ENCODE measurements around the gene AP2A1. TPM values are rescaled to one million over a fixed set of nuclear protein-coding genes. Genes with fewer than 3 reads are reported as not detected.

Gene AP2A1
- polyA plus RNA-seq, 1 donor from 2014 or later = 6.5 TPM

DNA sequence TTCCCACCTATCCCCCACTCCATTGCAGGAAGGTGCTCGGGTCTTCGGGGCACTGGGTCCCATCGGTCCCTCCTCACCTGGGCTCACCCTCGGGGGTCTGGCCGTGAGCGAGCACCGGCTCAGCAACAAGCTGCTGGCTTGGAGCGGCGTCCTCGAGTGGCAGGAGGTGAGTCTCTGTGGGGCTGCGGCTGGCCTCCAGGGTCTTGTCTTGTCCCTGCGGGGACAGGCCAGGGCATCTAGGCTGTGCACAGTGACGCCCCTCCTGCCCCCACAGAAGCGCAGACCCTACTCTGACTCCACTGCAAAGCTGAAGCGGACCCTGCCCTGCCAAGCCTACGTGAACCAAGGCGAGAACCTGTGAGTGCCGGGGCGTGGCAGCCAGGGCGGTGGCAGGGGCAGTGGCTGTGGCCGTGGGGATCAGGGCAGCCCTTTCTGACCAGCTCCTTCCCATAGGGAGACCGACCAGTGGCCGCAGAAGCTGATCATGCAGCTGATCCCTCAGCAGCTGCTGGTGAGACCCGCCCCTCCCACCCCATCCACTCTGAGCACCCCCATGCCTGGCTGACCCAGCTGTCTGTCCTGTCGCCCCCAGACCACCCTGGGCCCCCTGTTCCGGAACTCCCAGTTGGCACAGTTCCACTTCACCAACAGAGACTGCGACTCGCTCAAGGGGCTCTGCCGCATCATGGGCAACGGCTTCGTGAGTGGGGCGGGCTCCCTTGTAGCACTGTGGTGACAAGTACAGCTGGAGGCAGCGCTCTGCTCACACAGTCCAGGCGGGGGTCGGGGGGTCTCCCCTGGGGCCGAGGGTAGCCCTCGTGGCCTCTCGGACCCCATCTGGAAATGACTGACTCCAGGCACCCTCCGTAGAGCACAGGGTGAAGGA is 87.8 kb downstream of the AP2A1 start:
- Mint-ChIP-seq H3K4me1 (peaks cover 13 to 19% (median 16%) of the 10 kb centered on the region in 3 donors), H3K9me3 (no peaks in the 10 kb centered on the region), H3K27me3 (no peaks in the 10 kb centered on the region), H3K4me3 (no peak overlapping the region), H3K27ac (peak overlapping the region in 1 of 3 donors; percentile 89), H3K36me3 (peaks cover 2% of the 10 kb centered on the region)

DNA sequence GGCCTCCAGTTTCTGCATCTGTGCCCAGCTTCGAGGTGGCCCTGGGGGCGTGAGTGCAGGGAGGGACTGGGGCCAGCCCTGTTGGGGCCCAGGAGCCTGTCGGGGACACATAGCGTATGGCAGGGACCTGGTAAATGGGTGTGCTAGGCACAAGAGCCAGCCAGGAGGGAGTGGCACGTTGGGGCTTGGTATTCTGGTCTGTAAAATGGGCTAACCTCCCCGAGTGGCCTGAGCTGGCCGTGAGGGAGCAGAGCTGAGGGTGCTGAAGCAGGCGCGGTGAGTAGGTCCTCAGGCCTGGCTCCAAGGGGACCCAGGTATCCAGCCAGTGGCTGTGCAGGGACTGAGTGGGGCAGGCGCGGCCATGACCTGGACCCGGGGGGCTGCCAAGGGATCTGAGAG is 88.5 kb downstream of the AP2A1 start:
- peak overlapping the region in 2 of 3 donors; percentile 35 to 70 for H3K27ac Mint-ChIP-seq
- peaks cover 2% of the 10 kb centered on the region for H3K36me3 Mint-ChIP-seq
- peaks cover 11 to 13% (median 13%) of the 10 kb centered on the region in 3 donors for H3K4me1 Mint-ChIP-seq
- peak overlapping the region in 1 of 4 donors; percentile 73 for H3K4me3 Mint-ChIP-seq
- no peaks in the 10 kb centered on the region for H3K27me3 Mint-ChIP-seq
- no peaks in the 10 kb centered on the region for H3K9me3 Mint-ChIP-seq

DNA sequence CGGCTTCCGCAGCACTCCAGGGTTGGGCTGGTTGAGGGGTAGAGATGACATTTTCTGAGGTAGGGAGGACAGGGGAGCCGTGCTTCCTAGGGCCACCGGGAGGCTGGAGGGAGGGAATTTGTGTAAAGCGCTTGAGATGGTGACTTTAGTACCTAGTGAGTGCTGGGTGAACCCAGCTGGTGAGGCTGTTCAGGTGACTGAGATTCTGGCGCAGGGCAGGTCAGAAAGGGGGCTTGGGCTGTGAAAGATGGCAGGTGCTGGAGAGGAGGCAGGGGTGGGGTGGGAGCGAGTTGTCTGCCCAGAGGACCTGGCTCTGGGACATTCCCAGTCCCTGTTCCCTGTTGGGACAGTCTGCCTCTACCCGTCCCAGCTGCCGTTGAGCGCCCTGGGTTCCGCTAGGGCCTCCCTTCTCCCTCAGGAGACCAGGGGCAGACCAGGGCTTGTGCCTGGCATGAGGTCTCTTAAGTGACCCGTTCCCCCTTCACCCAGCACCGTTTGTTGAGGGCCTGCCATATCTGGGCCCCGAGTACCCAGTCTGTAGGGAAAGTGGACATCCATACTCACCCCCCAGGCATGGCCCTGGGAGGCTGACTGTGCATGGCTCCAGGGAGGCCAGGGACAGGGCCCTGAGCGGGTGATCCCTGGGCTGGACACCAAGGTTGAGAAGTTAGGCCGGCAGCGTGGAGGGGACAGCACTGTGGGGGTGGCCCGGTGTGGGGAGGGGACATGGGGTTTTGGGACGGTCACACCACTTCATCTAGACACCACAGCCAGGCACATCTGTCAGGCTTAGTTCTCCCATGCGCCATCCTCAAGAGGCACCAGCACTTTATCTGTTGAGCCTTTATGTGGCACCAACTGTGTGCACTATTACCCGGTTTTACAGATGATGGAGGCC is 89.1 kb downstream of the AP2A1 start:
- Mint-ChIP-seq H3K4me1 (peaks cover 10 to 13% (median 13%) of the 10 kb centered on the region in 3 donors), H3K27ac (peak overlapping the region in 2 of 3 donors; percentile 56 to 70), H3K36me3 (peaks cover 2% of the 10 kb centered on the region), H3K9me3 (no peaks in the 10 kb centered on the region), H3K27me3 (no peaks in the 10 kb centered on the region), H3K4me3 (peak overlapping the region in 1 of 4 donors; percentile 73)

GRCh38 chr19:49856574-49857021 is 89.8 kb downstream of the AP2A1 start:
- Mint-ChIP-seq H3K4me1 (peaks cover 10 to 13% (median 13%) of the 10 kb centered on the region in 3 donors), H3K9me3 (no peaks in the 10 kb centered on the region), H3K36me3 (peaks cover 3% of the 10 kb centered on the region), H3K27me3 (no peaks in the 10 kb centered on the region), H3K27ac (peak overlapping the region in 2 of 3 donors; percentile 50 to 56), H3K4me3 (peak overlapping the region in 1 of 4 donors; percentile 73)

Other genes starting within 250 kb of the AP2A1 start
- gene RCN3, start 239.0 kb upstream of the AP2A1 start, polyA plus RNA-seq = 3.1 TPM
- 144 TPM for gene NOSIP, start 186.4 kb upstream of the AP2A1 start, polyA plus RNA-seq
- gene PRRG2, start 185.7 kb upstream of the AP2A1 start, polyA plus RNA-seq = 0.26 TPM
- 0.70 TPM for gene PRR12, start 175.8 kb upstream of the AP2A1 start, polyA plus RNA-seq
- 18.4 TPM for gene RRAS, start 126.9 kb upstream of the AP2A1 start, polyA plus RNA-seq
- gene SCAF1, start 124.8 kb upstream of the AP2A1 start, polyA plus RNA-seq = 3.4 TPM
- gene IRF3, start 101.1 kb upstream of the AP2A1 start, polyA plus RNA-seq = 66.0 TPM
- gene BCL2L12, start 101.1 kb upstream of the AP2A1 start, polyA plus RNA-seq = 16.8 TPM
- gene PRMT1, start 89.7 kb upstream of the AP2A1 start, polyA plus RNA-seq = 187 TPM
- 0.65 TPM for gene ADM5, start 77.4 kb upstream of the AP2A1 start, polyA plus RNA-seq
- gene CPT1C, start 75.9 kb upstream of the AP2A1 start, polyA plus RNA-seq = not detected
- 0.15 TPM for gene TSKS, start 3.7 kb upstream of the AP2A1 start, polyA plus RNA-seq
- gene FUZ, start 46.3 kb downstream of the AP2A1 start, polyA plus RNA-seq = 6.6 TPM
- 54.7 TPM for gene MED25, start 51.3 kb downstream of the AP2A1 start, polyA plus RNA-seq
- gene PTOV1, start 84.2 kb downstream of the AP2A1 start, polyA plus RNA-seq = 45.0 TPM
- 56.3 TPM for gene PNKP, start 100.6 kb downstream of the AP2A1 start, polyA plus RNA-seq
- 5.0 TPM for gene AKT1S1, start 110.4 kb downstream of the AP2A1 start, polyA plus RNA-seq
- gene TBC1D17, start 110.7 kb downstream of the AP2A1 start, polyA plus RNA-seq = 19.1 TPM
- gene IL4I1, start 129.9 kb downstream of the AP2A1 start, polyA plus RNA-seq = 0.39 TPM
- gene ATF5, start 162.2 kb downstream of the AP2A1 start, polyA plus RNA-seq = 3.4 TPM
- gene NUP62, start 162.5 kb downstream of the AP2A1 start, polyA plus RNA-seq = 62.9 TPM
- not detected for gene SIGLEC11, start 194.2 kb downstream of the AP2A1 start, polyA plus RNA-seq

Measured in IgD-negative memory B cell (primary cell).